GM19240 (cell line): ENCODE results near the gene ZFHX3.

Experiments
- DNase-seq: peaks from one replicate; pipeline ENCODE4 v3.0.0; 2011; ENCODE audit warnings: low spot score; ENCODE audit not compliant: insufficient read length

ZFHX3 gene

DNA sequence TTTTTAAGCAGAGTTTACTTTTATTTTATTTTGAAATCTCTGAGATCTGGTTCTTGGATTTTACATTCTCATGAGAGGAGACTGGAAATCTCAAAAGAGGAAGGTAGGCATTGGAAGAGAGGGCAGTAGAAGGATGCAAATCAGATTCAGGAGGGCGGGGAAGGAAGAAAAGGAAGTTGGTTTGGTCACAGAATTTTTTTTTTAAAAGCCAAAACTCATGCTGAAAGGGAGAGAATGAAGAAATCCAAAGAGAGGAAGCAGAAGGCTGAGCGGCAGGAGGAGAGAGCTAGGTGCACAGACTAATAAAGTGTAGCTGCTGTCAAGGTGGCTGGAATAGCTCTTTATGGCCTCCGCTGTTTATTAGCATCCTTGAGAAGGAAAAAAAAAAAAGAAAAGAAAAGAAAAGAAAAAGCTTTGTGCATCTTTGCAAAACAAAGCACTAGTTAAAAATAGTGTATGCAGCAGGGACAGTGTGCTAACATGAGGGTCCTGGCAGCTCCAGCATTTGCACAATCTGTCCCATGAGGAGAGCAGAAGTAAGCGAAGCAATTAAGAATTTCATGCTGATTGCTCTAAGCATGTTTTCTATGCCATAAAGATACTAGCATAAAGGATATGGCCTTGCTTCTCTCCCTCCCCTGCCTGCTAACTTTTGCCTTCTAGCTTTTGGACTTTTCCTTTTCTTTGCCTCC is 194.2 kb downstream of the ZFHX3 start:
- DNase-seq: no peak

DNA sequence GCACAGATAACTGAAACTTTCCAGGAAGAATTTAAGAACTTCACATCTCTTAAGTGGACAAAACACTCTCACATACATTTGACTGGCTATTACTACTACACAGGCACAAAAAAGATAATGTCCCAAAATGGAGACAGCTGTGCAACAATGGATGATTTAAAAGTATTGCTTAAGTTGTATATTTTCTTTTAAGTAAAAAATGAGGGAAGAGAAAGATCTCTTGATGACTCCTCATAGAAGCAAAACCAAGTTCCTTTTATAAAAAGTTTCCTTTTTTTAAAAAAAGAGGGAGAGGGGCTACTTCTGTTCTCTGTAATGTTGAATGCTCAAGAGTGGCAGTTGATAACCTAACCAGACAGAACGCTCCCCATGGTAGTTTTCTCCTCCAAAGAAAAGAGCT is 195.5 kb downstream of the ZFHX3 start:
- DNase-seq: no peak

DNA sequence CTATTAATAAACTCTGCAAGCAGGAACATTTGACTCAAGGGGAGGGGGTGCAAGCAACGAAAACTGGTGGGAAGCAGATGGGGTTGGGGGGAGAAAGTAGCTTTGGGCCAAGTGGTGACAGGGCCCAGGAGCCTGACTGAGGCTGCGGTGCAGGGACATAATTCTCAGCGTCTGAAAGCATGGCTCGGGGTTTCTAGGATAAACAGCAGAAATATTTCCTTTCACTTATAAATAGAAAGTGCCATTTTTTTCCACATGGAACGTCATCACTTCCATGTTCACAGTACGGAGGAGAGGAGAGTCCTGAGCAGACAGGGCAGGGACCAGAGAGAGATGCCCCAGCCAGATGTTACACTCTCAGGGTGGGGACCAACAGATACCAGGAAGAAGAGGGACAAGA is 197.1 kb downstream of the ZFHX3 start:
- no peak for DNase-seq

DNA sequence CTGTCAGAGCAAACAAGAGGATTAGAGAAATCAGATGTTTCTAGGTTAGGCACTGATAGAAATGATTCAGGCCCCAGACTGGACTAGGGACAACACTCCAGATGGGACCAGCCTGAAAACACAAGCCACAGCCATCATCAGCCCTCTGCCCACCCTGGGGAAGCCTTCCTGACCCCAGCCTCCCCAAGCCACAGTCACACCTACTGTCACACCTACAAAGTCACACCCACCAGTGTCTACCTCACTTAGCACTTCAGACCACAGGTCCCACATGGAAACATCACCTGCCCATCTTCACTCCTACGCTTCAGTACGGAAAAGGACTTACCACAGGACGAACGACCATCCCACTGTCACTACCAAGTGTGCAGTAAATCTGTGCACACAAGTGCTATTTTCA is 197.9 kb downstream of the ZFHX3 start:
- no peak for DNase-seq

DNA sequence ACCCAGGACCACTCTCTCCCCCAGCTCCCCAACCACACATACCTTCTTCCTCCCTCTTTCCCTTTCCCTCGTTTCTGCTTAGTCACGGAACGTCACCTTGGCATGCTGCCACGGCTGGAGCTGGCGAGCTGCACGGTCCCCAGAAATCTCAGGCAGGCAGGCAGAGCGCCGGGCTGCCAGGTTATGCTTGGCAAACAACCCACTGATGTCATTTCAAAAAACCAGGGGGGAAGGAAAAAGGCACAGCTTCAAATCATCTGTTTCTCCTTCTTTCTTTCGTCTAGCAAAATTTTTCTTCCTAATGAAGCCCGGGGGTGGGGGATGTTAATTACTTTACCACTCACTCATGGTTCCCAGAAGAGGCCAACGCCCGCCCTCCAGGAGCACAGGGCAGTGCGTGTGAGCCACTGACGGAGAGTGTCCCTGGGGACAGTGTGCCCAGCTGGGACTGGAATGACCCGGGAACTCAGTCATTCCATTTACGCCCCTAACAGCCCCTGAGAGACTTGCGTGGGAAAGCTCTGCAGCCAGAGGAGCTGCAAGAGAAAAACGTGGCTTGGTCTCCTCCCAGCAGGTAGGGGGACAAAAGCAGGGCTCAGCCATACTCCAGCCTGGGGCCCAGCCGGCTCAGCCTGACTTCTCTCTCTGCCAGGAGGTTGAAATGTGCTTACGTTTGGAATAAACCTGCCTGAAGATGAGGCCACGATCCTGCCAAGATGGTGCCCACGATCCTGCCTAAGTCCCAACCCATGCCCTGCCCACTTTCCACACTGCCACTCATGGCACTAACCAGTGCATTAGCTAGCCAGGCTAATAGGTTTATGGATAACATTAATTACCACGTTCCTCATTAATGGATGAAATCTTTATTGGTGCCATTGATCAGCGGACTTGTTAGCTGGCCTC is 198.9 kb downstream of the ZFHX3 start:
- no peak for DNase-seq

DNA sequence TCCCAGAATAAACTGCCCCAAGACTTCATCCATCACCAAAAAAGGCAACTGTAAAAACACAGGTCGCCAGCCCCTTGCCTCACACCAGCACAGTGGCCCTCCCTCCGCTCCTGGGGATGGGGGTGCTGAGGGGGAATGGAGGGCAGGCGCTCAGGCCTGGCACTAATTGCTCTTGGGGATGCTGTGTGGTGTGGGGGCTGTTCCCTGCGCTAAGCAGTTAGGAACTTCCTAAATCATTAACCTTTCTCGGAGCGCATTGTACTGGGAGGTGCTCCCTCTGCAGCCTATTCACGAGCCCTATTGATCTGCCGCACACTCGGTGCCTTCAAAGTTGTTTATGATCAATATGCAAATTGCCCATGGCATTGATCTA is 199.9 kb downstream of the ZFHX3 start:
- no peak for DNase-seq

DNA sequence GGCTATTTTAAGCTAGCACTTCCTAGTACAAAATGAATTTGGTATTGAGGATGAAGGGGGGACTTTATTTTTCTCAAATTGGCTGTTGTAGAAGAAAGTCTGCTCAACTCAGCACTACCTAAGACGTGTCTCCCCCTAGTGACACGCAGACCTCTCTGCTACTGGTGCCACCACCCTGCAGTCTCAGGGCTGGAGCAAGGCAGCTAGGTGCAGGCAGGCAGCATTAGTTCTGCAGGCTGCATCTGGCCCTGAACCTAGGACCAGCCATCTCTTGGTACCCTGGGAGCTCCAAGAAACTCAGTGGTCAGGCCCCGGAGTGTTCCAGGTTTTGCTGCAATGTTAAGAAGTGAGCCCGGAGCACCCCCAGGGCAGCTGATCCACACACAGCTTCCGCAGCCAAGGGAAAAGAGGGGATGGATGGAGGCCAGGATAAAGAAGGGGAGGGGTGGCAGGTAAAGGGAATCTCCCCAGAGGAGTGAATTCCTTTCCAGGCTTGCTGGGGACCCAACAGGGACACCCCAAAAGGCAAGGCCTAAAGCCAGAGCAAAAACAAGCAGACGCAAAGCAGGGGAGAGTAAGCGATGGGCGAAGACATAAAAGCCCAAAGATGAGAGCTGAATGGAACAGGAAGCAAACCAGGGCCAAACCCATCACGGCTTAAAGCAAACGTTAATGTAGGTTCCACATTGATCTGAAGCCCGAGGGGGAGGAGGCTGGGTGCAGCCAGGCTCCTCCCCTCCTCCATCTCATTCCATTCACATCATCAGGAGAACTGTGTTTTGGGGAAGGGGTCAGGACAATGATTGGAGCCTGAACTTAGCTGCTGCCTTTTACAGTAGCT is 200.5 kb downstream of the ZFHX3 start:
- DNase-seq: no peak

DNA sequence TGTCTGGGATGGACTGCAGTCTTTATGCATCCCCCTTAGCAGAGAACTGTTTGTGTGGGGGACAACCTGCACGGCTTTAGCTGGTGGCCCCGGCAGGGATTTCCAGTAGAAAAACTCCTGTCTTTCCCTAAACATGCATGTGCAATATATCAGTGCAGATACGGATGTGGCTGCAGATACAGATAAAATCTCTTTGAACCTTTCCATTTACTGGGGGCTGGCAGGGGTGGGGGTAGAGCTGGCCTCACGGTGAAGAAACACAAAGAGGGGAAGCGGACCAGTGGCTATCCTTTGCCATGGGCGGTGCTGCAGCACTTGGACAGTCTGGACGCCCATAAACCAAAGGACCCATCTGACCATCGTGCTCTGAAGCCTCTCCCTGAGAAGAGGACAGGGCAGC is 201.3 kb downstream of the ZFHX3 start:
- no peak for DNase-seq

DNA sequence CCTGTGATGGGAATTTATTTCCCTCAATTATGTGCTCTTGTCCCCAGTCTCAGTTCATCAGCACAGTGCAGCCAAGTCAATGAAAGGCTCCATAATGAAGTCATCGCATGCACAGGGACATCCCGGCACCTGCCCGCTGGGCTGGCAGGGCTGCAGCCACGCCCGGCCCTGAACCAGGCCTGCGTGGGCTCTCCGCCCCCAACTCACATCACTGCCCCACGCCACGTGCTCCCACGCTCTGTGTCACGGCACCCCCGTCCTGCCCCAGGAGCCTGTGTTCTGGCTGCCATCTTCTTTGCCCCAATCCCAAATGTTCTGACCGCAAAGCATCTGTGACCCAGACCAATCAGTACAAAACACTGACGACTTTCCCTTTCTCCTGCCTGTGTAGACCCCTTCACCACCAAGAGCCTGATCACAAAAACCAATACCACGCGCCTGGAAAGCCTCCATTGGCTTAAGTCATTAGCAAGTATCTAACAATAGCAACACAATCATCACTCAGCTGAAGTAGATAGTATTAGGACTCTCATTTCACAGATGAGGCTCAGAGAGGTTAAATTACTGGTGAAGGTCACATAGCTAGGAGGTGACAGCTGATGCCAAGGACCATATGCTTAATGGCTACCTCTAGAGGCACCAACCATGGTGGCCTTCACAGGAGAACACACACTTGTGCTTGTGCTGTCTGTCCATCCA is 202.5 kb downstream of the ZFHX3 start:
- DNase-seq: no peak

DNA sequence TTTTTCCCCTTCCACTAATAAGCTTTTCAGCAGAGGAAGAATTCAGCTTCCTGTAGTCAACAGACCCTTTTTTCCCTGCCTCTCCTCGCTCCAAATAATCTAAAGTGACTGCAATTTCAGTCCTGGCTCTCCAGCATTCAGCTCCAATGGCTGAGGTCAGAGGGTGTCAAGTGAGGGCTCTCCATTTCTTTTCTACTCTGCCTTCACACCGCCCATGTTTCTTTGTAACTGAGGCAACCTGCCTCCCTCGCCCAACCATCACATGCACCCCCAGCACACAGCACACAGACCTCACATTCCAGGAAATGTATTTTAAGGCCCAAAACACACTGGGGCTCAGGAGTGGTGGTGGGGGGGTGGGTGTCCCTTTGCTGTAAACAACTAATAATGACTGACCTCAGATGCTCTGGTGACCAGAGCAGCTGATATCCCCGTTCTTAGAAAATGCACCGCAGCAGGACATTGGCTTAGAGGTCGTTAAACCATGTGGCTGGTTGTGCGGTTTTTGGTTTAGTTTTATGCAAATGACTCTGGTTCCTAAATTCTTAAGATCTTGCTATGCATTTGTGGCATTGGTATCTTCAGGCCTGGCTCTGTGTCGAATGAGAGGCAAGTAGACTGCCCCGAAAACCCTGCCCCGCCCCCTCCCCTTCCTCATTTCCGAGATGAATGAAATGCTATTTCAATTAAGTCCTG is 203.6 kb downstream of the ZFHX3 start:
- no peak for DNase-seq

DNA sequence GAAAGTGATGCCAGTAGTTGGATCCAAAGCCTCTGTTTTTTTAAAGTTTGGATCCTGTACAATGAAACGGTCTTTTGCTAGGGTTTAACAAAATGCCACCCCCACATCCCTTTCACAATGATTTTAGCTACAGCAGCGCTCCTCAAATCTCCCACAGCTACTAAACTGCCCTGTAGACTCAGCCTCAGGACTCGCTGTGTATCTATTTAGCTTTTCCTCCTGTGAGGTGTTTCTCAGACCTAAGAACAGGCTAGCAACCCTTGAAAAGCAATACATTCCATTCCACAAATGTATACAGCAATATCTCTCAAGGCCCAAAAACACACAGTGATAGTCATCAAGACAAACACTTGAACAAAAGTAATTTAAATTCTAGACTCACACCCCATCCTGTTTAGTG is 206.4 kb downstream of the ZFHX3 start:
- DNase-seq: no peak

DNA sequence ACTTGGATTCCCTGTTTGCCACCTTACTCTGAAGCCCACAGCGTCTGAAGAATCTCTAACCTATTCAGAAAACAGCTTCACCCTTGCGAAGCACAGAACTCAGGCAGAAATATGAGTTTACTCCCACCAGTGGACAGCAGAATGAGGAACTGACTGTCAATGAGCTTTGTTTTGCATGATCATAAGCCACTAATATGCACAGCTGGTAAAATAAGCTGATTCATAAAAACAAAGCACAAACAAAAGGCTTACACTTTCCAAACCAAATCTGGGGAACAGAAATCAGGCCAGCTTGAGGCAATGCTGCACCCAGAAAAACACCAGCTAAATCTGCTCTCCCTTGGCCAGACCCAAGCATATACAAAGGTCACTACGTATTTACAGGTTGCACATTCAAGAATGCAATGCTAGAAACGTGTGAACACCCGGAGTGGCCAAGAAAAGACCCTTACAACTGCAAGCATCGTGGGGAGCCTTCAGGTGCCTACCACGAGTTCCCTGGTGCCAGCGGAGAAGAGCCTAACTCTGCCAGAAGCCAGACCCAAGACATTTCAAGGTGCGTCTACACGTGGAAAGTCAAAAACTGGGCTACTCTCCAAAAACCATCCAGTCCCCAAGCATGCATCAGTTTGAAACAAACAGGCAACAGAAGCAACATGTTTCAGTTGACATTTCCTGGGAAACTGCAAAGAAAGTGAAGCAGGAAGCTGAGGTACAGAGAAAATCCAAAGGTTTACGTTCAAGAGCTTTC is 207.1 kb downstream of the ZFHX3 start:
- no peak for DNase-seq

DNA sequence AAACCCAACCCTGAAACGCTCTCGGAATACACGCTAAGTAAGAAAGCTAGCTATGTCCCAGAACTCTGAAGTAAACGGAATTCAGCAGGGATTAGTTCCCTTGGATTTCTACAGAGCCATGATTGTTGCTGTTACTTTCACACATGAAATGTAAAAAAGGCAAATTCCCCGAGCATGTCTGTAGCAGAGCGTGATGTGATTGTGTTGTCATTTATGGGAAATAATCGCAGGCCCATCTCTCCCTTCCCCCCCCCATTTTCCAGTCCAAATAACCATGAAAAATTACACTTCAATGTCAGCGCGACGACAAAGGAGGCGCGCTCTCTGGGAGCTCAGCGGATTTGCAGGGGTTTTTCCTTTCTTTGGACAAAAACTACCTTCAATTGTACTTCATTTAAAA is 209.0 kb downstream of the ZFHX3 start:
- DNase-seq: no peak

DNA sequence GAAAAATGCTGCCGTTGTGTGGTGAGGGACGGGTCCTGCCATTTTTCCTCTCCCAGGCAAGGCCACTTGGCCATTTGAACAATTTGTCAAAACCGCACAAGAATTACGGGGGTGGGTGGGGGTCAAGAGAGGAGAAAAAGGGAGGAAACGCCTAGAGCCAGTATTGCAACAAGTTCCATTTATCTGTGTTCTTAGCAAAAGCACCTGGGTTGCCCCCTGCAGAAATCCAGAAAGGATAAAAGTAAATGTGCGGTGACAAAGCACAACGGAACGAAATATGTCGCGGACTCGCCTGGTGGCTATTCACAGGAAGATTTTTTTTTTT is 209.4 kb downstream of the ZFHX3 start:
- no peak for DNase-seq

DNA sequence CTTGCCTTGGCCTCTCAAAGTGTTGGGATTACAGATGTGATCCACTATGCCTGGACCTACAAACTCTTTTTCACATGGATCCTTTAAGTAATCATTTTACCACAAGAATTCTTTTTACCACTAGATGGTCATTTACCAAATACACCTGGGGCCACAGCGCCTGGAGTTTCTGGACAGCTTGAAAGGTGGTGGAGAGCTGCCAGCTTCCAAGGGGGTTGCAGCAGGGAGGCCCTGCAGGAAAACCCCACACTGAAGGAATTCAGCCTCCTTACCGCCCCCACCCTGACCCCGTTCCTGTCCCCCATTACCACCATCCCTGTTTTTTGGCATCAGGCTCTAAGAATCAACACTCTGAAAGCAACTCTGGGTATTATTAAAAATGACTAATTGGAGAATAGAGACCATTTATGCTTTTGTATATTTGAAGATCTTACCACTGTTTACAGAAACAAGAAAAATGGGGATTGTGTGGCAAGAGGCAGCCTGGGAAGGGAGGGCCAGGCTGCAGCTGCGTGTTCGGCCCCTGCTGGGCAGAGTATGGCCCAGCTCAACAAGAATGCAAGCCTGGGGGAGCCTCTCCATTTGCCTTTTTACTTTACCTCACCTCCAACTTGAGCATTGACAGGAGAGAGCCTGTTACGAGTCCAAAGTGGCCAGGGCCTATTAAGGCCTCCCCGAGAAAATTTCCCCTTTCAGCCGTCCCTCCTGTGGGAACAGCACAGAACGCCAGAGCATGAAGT is 209.9 kb downstream of the ZFHX3 start:
- no peak for DNase-seq

DNA sequence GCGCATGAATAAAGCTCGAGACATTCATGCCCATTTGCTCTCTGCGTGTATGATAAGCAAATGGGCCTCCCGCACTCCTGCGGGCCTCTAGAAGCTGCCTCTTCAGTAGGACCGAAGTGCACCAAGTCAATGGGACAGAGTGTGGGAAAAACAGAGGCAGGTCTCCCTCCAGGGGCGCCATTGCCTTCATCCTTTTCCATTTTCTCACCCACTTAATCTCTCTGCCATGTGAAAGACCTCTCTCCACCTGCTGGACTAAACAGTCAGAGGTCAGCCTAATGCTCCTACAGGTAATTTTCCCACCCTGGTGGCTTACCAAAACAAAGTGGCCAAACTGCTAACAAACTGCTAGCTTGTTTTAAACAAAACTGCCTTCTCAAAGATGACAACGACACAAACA is 210.9 kb downstream of the ZFHX3 start:
- no peak for DNase-seq

DNA sequence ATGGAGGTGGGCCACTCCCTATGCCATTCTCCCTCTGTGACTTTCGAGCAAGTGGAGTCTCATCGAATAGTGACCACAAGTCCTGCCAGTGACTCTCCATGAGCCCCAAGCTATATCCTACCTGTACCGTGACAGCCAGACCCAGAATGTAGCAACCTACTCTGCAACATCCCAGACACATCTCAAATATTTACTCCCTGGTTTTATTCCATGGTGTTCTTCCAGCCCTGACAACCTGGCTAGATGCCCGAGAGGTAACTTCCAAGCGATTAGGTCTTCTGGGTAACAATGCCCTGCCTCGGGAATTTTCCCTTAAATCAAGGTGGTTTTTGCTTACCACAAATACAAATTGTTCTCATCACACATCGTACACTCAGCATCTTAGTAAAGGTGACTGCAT is 211.7 kb downstream of the ZFHX3 start:
- DNase-seq: no peak

DNA sequence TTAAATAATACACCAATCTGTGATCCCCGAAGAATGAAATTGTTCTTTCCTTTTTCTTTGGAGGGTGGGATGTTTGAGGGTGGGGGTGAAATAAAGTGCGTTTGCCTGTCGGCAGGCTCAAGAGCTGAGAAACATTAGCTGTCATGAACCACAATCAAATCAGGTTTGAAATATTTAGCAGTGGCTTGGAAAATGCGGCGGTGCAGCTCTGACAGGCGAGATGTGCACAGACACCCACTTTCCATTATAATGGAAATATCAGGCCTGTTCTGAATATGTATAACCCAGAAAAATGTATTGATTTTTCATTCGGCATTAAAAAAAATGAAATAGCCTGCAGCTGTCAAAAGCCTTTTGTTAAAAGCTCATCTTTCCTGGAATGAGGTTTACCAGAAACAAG is 212.8 kb downstream of the ZFHX3 start:
- DNase-seq: no peak

DNA sequence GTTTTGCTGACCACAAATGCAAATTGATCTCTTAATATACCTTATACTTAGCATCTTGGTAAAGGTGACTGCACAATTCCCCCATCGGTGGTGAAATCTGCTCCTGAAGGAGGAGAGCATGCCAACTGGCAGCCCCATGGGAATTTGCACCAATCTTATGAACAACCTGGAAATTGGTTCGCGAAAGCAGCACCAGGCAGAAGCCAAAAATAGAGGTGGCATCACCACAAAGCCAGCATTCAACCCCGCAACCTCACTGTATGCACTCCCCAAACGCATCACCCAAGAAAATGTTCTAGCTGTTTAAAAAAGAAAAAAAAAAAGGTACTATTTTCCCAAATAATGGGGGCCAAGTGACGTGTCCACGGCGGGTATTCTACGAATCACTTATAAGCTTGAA is 213.4 kb downstream of the ZFHX3 start:
- no peak for DNase-seq

DNA sequence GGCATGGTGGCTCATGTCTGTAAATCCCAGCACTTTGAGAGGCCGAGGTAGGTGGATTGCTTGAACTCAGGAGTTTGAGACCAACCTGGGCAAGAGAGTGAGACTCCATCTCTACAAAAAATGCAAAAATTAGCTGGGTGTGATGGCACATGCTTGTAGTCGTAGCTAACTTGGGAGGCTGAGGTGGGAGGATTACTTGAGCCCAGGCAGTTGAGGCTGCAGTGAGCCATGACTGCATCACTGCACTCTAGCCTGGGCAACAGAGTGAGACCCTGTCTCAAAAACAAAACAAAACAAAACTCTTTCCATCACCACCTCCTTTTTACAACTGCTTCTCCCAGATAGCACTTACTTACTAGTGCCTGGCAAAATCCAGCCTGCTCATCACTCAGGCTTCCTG is 214.0 kb downstream of the ZFHX3 start:
- no peak for DNase-seq
